H1 (cell line): ENCODE results near the gene NDUFV1. TPM values are rescaled to one million over a fixed set of nuclear protein-coding genes. Genes with fewer than 3 reads are reported as not detected.

Experiments
- CTCF ChIA-PET: fragments of 300-600 bp; sonication (Branson Sonifier 250); formaldehyde crosslinking; loops from one replicate; lab custom pipeline; 2021; ENCODE audit not compliant: partially characterized antibody; lab: Charles Lee
- POLR2A ChIA-PET: fragments of 300-600 bp; sonication (Branson Sonifier 250); formaldehyde crosslinking; loops from one replicate; lab custom pipeline; 2021; ENCODE audit warnings: inconsistent platforms; ENCODE audit not compliant: partially characterized antibody; lab: Charles Lee
- DNase-seq, 2 experiments: peaks; one replicate each; pipeline versions ENCODE4 v3.0.0 to v3.0.0-alpha.2; 2010 to 2022; ENCODE audit warnings: low spot score in 2 of 2, low read depth in 1 of 2, mixed read lengths in 1 of 2
- FAIRE-seq: peaks from 2 replicates; lab custom pipeline; 2011; peaks lifted over from hg19 to GRCh38; lab: Jason Lieb, UNC
- H2AFZ ChIP-seq: 2 replicates; pipeline ENCODE4 v1.8.1; 2012; ENCODE audit warnings: low read length, inconsistent platforms
- H2AK5ac ChIP-seq: 2 replicates; pipeline ENCODE4 v1.6.1; 2013; ENCODE audit warnings: low read depth, low read length
- H2BK120ac ChIP-seq: replicated peaks from 2 replicates; pipeline ENCODE3; 2013; ENCODE audit warnings: low read depth, low read length, inconsistent platforms
- H2BK12ac ChIP-seq: 2 replicates; pipeline ENCODE4 v1.6.1; 2013; ENCODE audit warnings: low read depth, low read length
- H2BK15ac ChIP-seq: 2 replicates; pipeline ENCODE4 v1.6.1; 2013; ENCODE audit warnings: low read length
- H2BK20ac ChIP-seq: 2 replicates; pipeline ENCODE4 v1.6.1; 2013; ENCODE audit warnings: low read length
- H2BK5ac ChIP-seq: 2 replicates; pipeline ENCODE4 v1.6.1; 2013; ENCODE audit warnings: low read depth, low read length
- H3K14ac ChIP-seq: 2 replicates; pipeline ENCODE4 v1.6.1; 2013; ENCODE audit warnings: inconsistent platforms; ENCODE audit not compliant: insufficient read length
- H3K18ac ChIP-seq: 2 replicates; pipeline ENCODE4 v1.6.1; 2013; ENCODE audit warnings: low read length; ENCODE audit errors: extremely low read depth
- H3K23ac ChIP-seq: 2 replicates; pipeline ENCODE4 v1.6.1; 2013; ENCODE audit warnings: inconsistent platforms; ENCODE audit not compliant: insufficient read length
- H3K23me2 ChIP-seq: 2 replicates; pipeline ENCODE4 v1.6.1; 2013; ENCODE audit warnings: low read depth, low read length
- H3K27ac ChIP-seq: 2 replicates; pipeline ENCODE4 v1.6.1; 2011; ENCODE audit warnings: low read depth, low read length, inconsistent platforms
- H3K27me3 ChIP-seq, 4 experiments: replicated peaks in 1 of 4; 1 replicate in 1 of 4; 2 replicates in 3 of 4; pipeline versions ENCODE4 v1.6.1 to v1.8.1; 2011 to 2013; ENCODE audit warnings: low read length in 3 of 4, mild to moderate bottlenecking in 3 of 4, inconsistent platforms in 2 of 4, mixed read lengths in 2 of 4, moderate library complexity in 1 of 4; ENCODE audit not compliant: control insufficient read depth in 3 of 4, insufficient read depth in 3 of 4; ENCODE audit errors: extremely low read depth in 1 of 4
- H3K36me3 ChIP-seq, 4 experiments: 2 replicates each; pipeline versions ENCODE4 v1.6.1 to v1.8.1; 2011 to 2013; ENCODE audit warnings: mild to moderate bottlenecking in 4 of 4, low read length in 3 of 4, moderate library complexity in 2 of 4, control low read depth in 1 of 4, inconsistent platforms in 1 of 4; ENCODE audit not compliant: insufficient read depth in 4 of 4, control insufficient read depth in 2 of 4
- H3K4ac ChIP-seq: replicated peaks from 2 replicates; pipeline ENCODE3; 2013; ENCODE audit warnings: low read length, low read depth, mixed read lengths, inconsistent platforms; ENCODE audit not compliant: insufficient read length
- H3K4me1 ChIP-seq, 4 experiments: replicated peaks in 1 of 4; 1 replicate in 1 of 4; 2 replicates in 3 of 4; pipeline versions ENCODE4 v1.6.1 to v1.8.1; 2011 to 2013; ENCODE audit warnings: low read length in 3 of 4, inconsistent platforms in 2 of 4, mixed read lengths in 1 of 4; ENCODE audit not compliant: insufficient read depth in 4 of 4, control insufficient read depth in 3 of 4
- H3K4me2 ChIP-seq, 2 experiments: 2 replicates each; pipeline versions ENCODE4 v1.6.1 to v1.8.1; 2011 to 2013; ENCODE audit warnings: low read depth in 2 of 2, low read length in 2 of 2, control low read depth in 1 of 2, inconsistent platforms in 1 of 2, mild to moderate bottlenecking in 1 of 2; ENCODE audit not compliant: insufficient read depth in 1 of 2
- H3K4me3 ChIP-seq, 4 experiments: fragments of 200-600, 300-600 bp in 1 of 4; sonication (generic), shearing (Covaris generic), sonication (Bioruptor Twin) in 1 of 4; 2 replicates each; pipeline versions ENCODE4 v1.5.1 to v1.8.1; 2011 to 2016; ENCODE audit warnings: low read length in 4 of 4, low read depth in 3 of 4, control low read depth in 2 of 4, inconsistent platforms in 2 of 4, mild to moderate bottlenecking in 2 of 4, mixed read lengths in 1 of 4, moderate library complexity in 1 of 4; ENCODE audit not compliant: insufficient read depth in 2 of 4; ENCODE audit errors: extremely low read depth in 1 of 4
- H3K56ac ChIP-seq: replicated peaks from 2 replicates; pipeline ENCODE3; 2013; ENCODE audit warnings: low read depth, mild to moderate bottlenecking, mixed read lengths, low read length, inconsistent platforms; ENCODE audit not compliant: insufficient read length
- H3K79me1 ChIP-seq: 2 replicates; pipeline ENCODE4 v1.6.1; 2013; ENCODE audit warnings: low read depth, low read length, control low read depth
- H3K79me2 ChIP-seq, 2 experiments: 2 replicates each; pipeline versions ENCODE4 v1.6.1 to v1.8.1; 2012 to 2013; ENCODE audit warnings: low read length in 2 of 2, mild to moderate bottlenecking in 2 of 2, inconsistent platforms in 1 of 2; ENCODE audit not compliant: insufficient read depth in 2 of 2, control insufficient read depth in 1 of 2
- H3K9ac ChIP-seq, 4 experiments: replicated peaks in 1 of 4; 1 replicate in 1 of 4; 2 replicates in 3 of 4; pipeline versions ENCODE4 v1.6.1 to v1.8.1; 2011 to 2013; ENCODE audit warnings: low read depth in 3 of 4, low read length in 3 of 4, control low read depth in 2 of 4, mild to moderate bottlenecking in 2 of 4, moderate library complexity in 2 of 4, inconsistent platforms in 1 of 4; ENCODE audit errors: extremely low read depth in 1 of 4
- H3K9me3 ChIP-seq, 2 experiments: 2 replicates each; pipeline versions ENCODE4 v1.6.1 to v1.8.1; 2012 to 2013; ENCODE audit warnings: mild to moderate bottlenecking in 2 of 2, moderate library complexity in 2 of 2, control low read depth in 1 of 2, inconsistent platforms in 1 of 2, low read depth in 1 of 2, low read length in 1 of 2, mixed read lengths in 1 of 2; ENCODE audit not compliant: insufficient read depth in 2 of 2
- H4K20me1 ChIP-seq, 2 experiments: replicated peaks in 1 of 2; 2 replicates each; pipeline versions ENCODE3 to v1.8.1; 2011 to 2013; ENCODE audit warnings: inconsistent platforms in 2 of 2, low read length in 2 of 2, mild to moderate bottlenecking in 1 of 2; ENCODE audit not compliant: insufficient read depth in 2 of 2, control insufficient read depth in 1 of 2
- H4K5ac ChIP-seq: 2 replicates; pipeline ENCODE4 v1.6.1; 2013; ENCODE audit warnings: low read length, low read depth, mixed read lengths, inconsistent platforms; ENCODE audit not compliant: insufficient read length
- H4K8ac ChIP-seq: 2 replicates; pipeline ENCODE4 v1.8.0; 2013; ENCODE audit warnings: mild to moderate bottlenecking, moderate library complexity, low read length, inconsistent platforms; ENCODE audit not compliant: insufficient read depth; ENCODE audit errors: extremely low read depth
- H4K91ac ChIP-seq: replicated peaks from 2 replicates; pipeline ENCODE3; 2013; ENCODE audit warnings: low read length, mixed read lengths, inconsistent platforms; ENCODE audit not compliant: insufficient read length
- CHD1 ChIP-seq: IDR thresholded peaks from 2 replicates; pipeline ENCODE4 v1.6.1; 2012; ENCODE audit warnings: low read depth, low read length, improper control_type of control experiment
- CREB1 ChIP-seq: IDR thresholded peaks from 2 replicates; pipeline ENCODE4 v1.6.1; 2012; ENCODE audit warnings: inconsistent platforms
- GABPA ChIP-seq: IDR thresholded peaks from 2 replicates; pipeline ENCODE4 v1.6.1; 2011; ENCODE audit warnings: mild to moderate bottlenecking, low read length, moderate library complexity, borderline replicate concordance; ENCODE audit not compliant: insufficient read depth
- GTF2F1 ChIP-seq: IDR thresholded peaks from 2 replicates; pipeline ENCODE4 v1.6.1; 2012; ENCODE audit warnings: low read depth, low read length, improper control_type of control experiment, borderline replicate concordance
- JUND ChIP-seq: IDR thresholded peaks from 2 replicates; pipeline ENCODE4 v1.6.1; 2011; ENCODE audit warnings: mild to moderate bottlenecking, improper control_type of control experiment, low read length
- TCF12 ChIP-seq: IDR thresholded peaks from 2 replicates; pipeline ENCODE4 v1.6.1; 2011; ENCODE audit warnings: low read depth, mild to moderate bottlenecking, low read length
- WGBS, 2 experiments: shearing (Covaris generic) in 1 of 2; methylation state at CpG; one replicate each; pipeline versions ENCODE4 v1.1.6 to v1.1.7; 2013 to 2015; ENCODE audit warnings: low lambda C conversion rate in 2 of 2, mixed read lengths in 2 of 2, inconsistent platforms in 1 of 2, low coverage in 1 of 2, missing lambda C conversion rate in 1 of 2; ENCODE audit not compliant: insufficient replicate concordance in 2 of 2, insufficient coverage in 1 of 2, insufficient read length in 1 of 2; ENCODE audit errors: extremely low coverage in 1 of 2, missing lambda C conversion rate in 1 of 2; 5-methylcytosine and 5-hydroxymethylcytosine counted together
- polyA plus RNA-seq, 7 experiments: library from polyadenylated mRNA; depleted of rRNA in 3 of 7; stranded (reverse) in 5 of 7; unstranded in 2 of 7; fragments of >200 nt in 5 of 7; fragments of 200-250 nt in 2 of 7; gene quantifications; 1 replicate in 5 of 7; 2 replicates in 1 of 7; 4 replicates in 1 of 7; pipeline versions ENCODE4 v1.2.1 to v1.2.3, GENCODE V29; 2011 to 2013; ENCODE audit warnings: missing spikeins in 2 of 7, mixed read lengths in 2 of 7
- total RNA-seq: library from RNA; stranded (reverse); fragmentation: NEBNext Ultra II Directional; extraction: Animal tissue kit (Norgen Biotek cat#: 25700); gene quantifications from 2 replicates; pipeline ENCODE4 v1.2.1, GENCODE V29; 2021

NDUFV1 gene
- total and polyA plus RNA-seq, 2 of the 8 experiments (the other 6 are each of a cell fraction or from before 2014, with no cell fraction given), result 125 to 131 TPM

DNA sequence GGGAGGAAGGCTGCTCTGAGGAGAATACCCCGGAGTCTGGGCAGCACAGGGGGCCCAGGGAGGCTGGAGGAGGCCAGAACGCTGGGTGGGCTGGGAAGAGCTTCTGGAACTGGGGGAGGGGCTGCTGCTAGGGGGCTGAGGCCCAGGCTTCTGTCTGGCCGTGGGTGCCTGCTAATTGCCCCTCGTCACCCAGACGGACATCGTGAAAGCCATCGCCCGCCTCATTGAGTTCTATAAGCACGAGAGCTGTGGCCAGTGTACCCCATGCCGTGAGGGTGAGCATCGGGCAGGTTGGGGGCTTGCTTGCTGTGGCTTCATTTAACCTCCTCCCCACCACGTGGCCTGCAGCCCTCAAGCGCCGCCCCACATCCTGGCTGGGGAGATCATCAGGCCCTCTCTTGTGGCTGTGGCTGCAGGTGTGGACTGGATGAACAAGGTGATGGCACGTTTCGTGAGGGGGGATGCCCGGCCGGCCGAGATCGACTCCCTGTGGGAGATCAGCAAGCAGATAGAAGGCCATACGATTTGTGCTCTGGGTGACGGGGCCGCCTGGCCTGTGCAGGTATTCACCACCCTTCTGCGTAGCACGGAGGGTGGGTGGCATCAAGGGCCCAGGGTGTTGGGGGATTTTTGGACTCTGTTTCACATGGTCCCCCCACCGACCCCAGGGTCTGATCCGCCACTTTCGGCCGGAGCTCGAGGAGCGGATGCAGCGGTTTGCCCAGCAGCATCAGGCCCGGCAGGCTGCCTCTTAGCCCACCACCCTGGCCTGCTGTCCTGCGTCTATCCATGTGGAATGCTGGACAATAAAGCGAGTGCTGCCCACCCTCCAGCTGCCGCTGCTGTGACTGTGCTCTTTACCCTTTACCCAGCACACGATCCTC lies 5.2 kb downstream of the NDUFV1 start:
- TF ChIP-seq GABPA (no peak), GTF2F1 (no peak), TCF12 (no peak), JUND (no peak), CHD1 (no peak), CREB1 (no peak)
- TF ChIP-seq, all 59 proteins: peak for 0
- Histone ChIP-seq H2BK15ac (no peak overlapping the region), H2BK120ac (no peak overlapping the region), H3K79me1 (no peaks in the 10 kb centered on the region), H3K9ac (no peak overlapping the region), H4K5ac (no peak overlapping the region), H3K4me2 (no peak overlapping the region), H2BK12ac (no peak overlapping the region), H2AK5ac (no peak overlapping the region), H3K4me1 (peaks cover 7 to 37% (median 26%) of the 10 kb centered on the region in 4 experiments), H3K4me3 (no peak overlapping the region), H3K18ac (no peak overlapping the region), H2AFZ (no peak overlapping the region), H3K36me3 (peaks cover 5 to 19% (median 12%) of the 10 kb centered on the region in 4 experiments; a peak in 7 of 8 replicates), H3K79me2 (peaks cover 0 to 8% of the 10 kb centered on the region in 2 experiments; a peak in 1 of 4 replicates), H3K27me3 (peaks cover 0 to 5% (median 4%) of the 10 kb centered on the region in 4 experiments; a peak in 4 of 7 replicates), H3K23me2 (peaks cover 5% of the 10 kb centered on the region; the same call in 1 of the 2 replicates), H2BK5ac (no peak overlapping the region), H3K9me3 (no peaks in the 10 kb centered on the region), H3K4ac (no peak overlapping the region), H3K56ac (no peak overlapping the region), H3K27ac (no peak overlapping the region), H3K23ac (no peak overlapping the region), H2BK20ac (no peak overlapping the region), H4K91ac (no peak overlapping the region), H3K14ac (no peak overlapping the region), H4K20me1 (peaks cover 0 to 6% of the 10 kb centered on the region in 2 experiments), H4K8ac (no peak overlapping the region)
- 93% methylated on average over 35 of the region's 37 CpGs; no CpG with 5 or more reads in 1 of the 2 experiments for WGBS, 2 experiments
- no peak for FAIRE-seq
- peak in 1 of 2 experiments; percentile 36 for DNase-seq
- CTCF ChIA-PET, result interaction anchor here (0.8 to 7.3 kb wide), 6 partner anchors 8 to 74 kb away, joined by 3 to 117 read pairs (median 20); partner anchors contain the start of genes GSTP1 and NUDT8
- POLR2A ChIA-PET, result interaction anchor here (1.6 to 10.7 kb wide), 3 partner anchors 10 to 28 kb away, joined by 4 to 194 read pairs (median 60); partner anchors contain the start of genes GSTP1 and NUDT8
